ENCODE measurements around the gene JHY. TPM values are rescaled to one million over a fixed set of nuclear protein-coding genes. Genes with fewer than 3 reads are reported as not detected.

JHY gene
- total RNA-seq, 2 donors from 2014 or later, result 4.5 to 10.9 TPM

DNA sequence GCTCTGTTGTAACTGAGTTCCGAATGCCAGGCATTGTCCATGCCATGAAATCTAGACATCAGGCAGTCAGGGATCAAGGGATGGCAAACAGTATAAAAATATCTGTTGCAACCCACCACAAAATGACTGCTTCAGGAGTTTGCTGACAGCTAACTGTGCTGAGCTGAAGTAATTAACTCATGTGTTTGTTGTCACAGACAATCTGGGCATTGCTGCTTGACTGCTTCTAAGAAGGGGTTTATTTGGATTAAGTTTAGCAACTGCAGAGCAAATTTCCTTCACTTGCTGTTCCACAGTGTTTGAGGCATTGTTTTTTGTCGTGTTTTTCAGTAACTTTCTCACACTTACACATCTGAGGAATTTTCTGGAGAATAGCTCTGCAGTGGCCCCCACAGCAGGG lies 68.7 kb downstream of the JHY start:
- intact Hi-C loops (cut with DNase I), result no loop called here
- WGBS, result 44% methylated on average over 2 of the region's 2 CpGs
- TF ChIP-seq, protein P1, sequence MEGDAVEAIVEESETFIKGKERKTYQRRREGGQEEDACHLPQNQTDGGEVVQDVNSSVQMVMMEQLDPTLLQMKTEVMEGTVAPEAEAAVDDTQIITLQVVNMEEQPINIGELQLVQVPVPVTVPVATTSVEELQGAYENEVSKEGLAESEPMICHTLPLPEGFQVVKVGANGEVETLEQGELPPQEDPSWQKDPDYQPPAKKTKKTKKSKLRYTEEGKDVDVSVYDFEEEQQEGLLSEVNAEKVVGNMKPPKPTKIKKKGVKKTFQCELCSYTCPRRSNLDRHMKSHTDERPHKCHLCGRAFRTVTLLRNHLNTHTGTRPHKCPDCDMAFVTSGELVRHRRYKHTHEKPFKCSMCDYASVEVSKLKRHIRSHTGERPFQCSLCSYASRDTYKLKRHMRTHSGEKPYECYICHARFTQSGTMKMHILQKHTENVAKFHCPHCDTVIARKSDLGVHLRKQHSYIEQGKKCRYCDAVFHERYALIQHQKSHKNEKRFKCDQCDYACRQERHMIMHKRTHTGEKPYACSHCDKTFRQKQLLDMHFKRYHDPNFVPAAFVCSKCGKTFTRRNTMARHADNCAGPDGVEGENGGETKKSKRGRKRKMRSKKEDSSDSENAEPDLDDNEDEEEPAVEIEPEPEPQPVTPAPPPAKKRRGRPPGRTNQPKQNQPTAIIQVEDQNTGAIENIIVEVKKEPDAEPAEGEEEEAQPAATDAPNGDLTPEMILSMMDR (IDR thresholded peaks at IDR 0.05), result no peak
- TF ChIP-seq POLR2A (IDR thresholded peaks at IDR 0.05) (no peak), POLR2AphosphoS5 (IDR thresholded peaks at IDR 0.05) (no peak)
- Histone ChIP-seq H3K27me3 (replicated peaks; ENCODE audit: insufficient read depth) (no peaks in the 10 kb centered on the region), H3K9me3 (no peaks in the 10 kb centered on the region), H3K4me1 (replicated peaks) (no peaks in the 10 kb centered on the region), H3K4me3 (no peak overlapping the region), H3K27ac (no peak overlapping the region), H3K36me3 (no peaks in the 10 kb centered on the region)
- no peak for DNase-seq (ENCODE audit: low spot score)

DNA sequence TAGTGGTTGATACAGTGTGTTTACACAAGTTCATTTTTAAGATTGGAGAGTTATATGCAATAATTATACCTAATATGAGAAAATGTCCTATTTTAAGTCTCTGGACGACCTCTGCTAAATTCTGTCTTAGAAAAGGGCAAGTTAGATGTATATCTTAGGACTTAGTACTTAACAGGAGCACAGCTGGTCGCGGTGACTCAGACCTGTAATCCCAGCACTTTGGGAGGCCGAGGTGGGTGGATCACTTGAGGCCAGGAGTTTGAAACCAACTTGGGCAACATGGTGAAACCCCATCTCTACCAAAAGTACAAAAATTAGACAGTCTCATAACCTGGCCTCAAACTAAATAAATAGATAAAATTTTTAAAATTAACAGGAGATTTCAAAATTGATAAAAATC lies 71.9 kb downstream of the JHY start:
- Histone ChIP-seq H3K9me3 (no peaks in the 10 kb centered on the region), H3K27ac (no peak overlapping the region), H3K4me1 (replicated peaks) (no peaks in the 10 kb centered on the region), H3K27me3 (replicated peaks; ENCODE audit: insufficient read depth) (no peaks in the 10 kb centered on the region), H3K36me3 (no peaks in the 10 kb centered on the region), H3K4me3 (no peak overlapping the region)
- DNase-seq (ENCODE audit: low spot score), result no peak
- WGBS, result 96% methylated on average over 4 of the region's 4 CpGs
- TF ChIP-seq, protein P1 (IDR thresholded peaks at IDR 0.05), result no peak
- no peak for TF ChIP-seq POLR2AphosphoS5 (IDR thresholded peaks at IDR 0.05)
- TF ChIP-seq POLR2A (IDR thresholded peaks at IDR 0.05), result no peak
- intact Hi-C loops (cut with DNase I), result no loop called here

DNA sequence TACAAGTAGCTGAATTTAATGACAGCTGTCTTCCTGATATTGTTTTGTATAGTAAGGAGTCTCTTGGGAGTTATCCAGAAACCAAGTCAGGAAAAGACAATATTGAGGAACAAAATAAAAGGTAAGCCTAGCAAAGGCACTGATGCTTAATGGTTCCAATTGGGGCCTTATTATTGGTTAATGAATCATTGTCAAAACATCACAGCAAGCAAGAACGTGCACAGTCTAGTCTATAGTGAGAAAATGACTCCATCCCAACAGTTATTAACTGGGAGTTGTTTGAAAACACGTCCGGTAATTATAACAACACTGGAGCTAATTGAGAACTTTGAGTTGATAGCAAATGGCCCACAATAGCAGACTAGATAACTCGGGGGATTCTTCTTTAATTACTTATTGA lies 81.4 kb downstream of the JHY start:
- no peaks in the 10 kb centered on the region for H3K27me3 ChIP-seq (replicated peaks; ENCODE audit: insufficient read depth)
- no peak overlapping the region for H3K4me3 ChIP-seq
- H3K27ac ChIP-seq, result no peak overlapping the region
- H3K9me3 ChIP-seq, result no peaks in the 10 kb centered on the region
- no peak for TF ChIP-seq POLR2AphosphoS5 (IDR thresholded peaks at IDR 0.05)
- TF ChIP-seq, protein P1 (IDR thresholded peaks at IDR 0.05), result no peak
- no peak for TF ChIP-seq POLR2A (IDR thresholded peaks at IDR 0.05)
- no peak for DNase-seq (ENCODE audit: low spot score)
- intact Hi-C loops (cut with DNase I), result no loop called here
- H3K36me3 ChIP-seq, result no peaks in the 10 kb centered on the region
- WGBS, result 68% methylated on average over 4 of the region's 4 CpGs
- H3K4me1 ChIP-seq (replicated peaks), result no peaks in the 10 kb centered on the region

DNA sequence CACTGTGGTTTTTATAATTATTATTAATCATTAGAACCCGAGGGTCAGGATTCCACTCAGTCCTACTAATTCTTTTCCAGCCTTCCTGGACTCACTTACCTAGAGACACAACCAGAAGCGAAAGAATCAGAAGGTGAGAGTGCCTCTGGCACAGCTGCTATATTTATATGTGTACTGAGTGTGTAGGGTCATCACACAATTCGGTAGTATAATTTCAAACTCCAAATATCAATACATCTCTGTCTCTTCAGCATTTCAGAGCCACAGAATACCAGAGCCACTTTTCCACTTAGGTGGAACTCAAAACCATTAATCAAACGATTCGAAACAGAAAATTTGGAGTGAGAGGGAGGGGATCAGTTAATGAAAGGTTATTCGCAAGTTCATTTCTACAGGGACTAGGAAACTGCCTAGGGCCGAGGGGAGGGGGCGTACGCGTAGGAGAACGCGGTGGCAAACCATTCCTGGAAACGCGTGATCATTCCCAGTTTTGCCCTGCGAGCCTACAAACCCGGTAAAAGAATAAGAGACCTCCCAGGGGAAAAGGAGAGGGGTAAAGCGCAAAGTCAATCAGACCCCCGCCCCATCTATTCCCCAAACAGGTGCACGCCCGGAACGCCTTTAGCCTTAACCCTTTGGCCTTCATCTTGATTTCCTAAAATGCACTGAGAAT lies 93.6 kb downstream of the JHY start:
- Histone ChIP-seq H3K27ac (no peak overlapping the region), H3K4me1 (replicated peaks) (no peaks in the 10 kb centered on the region), H3K36me3 (no peaks in the 10 kb centered on the region), H3K9me3 (no peaks in the 10 kb centered on the region), H3K27me3 (replicated peaks; ENCODE audit: insufficient read depth) (peaks cover 45% of the 10 kb centered on the region), H3K4me3 (no peak overlapping the region)
- intact Hi-C loops (cut with DNase I), result no loop called here
- 13% methylated on average over 21 of the region's 21 CpGs for WGBS
- no peak for DNase-seq (ENCODE audit: low spot score)
- TF ChIP-seq POLR2AphosphoS5 (IDR thresholded peaks at IDR 0.05) (no peak), POLR2A (IDR thresholded peaks at IDR 0.05) (no peak)
- TF ChIP-seq, protein P1 (IDR thresholded peaks at IDR 0.05), result no peak

DNA sequence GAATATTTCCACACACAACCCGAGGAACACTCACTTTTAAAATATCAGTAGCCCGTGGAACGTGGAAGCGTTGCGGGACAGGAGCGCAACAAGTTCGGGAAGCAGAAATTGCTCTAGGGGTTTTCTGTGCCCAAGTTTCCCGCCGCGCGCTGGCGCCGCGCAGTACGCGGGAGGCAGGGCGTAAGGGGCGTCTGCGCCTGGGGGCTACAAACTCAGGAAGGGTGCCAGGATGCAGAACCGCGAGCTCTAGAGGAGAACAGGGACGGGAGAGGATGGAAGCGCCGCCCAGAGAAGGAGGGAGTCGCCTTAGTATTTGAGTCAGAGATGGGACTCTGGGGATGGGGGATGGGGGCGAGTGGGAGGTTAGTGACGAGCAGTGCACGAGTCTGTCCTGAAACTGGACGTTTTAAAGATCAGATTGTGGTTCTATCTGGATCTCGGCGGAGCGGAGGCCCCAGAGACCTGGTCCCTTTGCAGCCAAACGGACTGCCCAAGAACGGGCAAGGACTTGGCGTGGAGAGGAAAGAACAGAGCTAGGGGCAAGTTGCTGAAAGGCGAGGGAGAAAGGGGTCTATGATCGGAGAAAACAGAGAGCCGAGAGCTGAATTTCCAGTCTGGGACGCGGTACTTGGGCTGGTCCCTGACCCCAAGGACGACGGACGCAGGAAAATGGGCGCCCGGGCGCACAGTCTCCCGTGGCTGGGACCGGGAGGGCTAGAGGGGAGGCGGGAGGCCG lies 94.3 kb downstream of the JHY start:
- H3K9me3 ChIP-seq, result no peaks in the 10 kb centered on the region
- TF ChIP-seq POLR2A (IDR thresholded peaks at IDR 0.05), result no peak
- TF ChIP-seq, protein P1 (IDR thresholded peaks at IDR 0.05), result no peak
- no peak for TF ChIP-seq POLR2AphosphoS5 (IDR thresholded peaks at IDR 0.05)
- 2% methylated on average over 50 of the region's 50 CpGs for WGBS
- no peak overlapping the region for H3K27ac ChIP-seq
- peaks cover 48% of the 10 kb centered on the region for H3K27me3 ChIP-seq (replicated peaks; ENCODE audit: insufficient read depth)
- intact Hi-C loops (cut with DNase I), result no loop called here
- no peaks in the 10 kb centered on the region for H3K4me1 ChIP-seq (replicated peaks)
- H3K4me3 ChIP-seq, result no peak overlapping the region
- H3K36me3 ChIP-seq, result no peaks in the 10 kb centered on the region
- no peak for DNase-seq (ENCODE audit: low spot score)

Data from prostate gland (tissue), 2 donors.